Fibroblast of mammary gland (primary cell): ENCODE results near the gene SLC44A2.

ENCODE experiments used
- DNase-seq: peaks from one replicate; pipeline ENCODE4 v3.0.0-alpha.2; 2010; ENCODE audit warnings: low read depth
- H3K4me3 ChIP-seq: 2 replicates; pipeline ENCODE4 v1.5.1; 2011; ENCODE audit warnings: low read depth, mild to moderate bottlenecking, low read length, moderate library complexity; ENCODE audit not compliant: control insufficient read depth
- TF ChIP-seq, protein P1 (sequence below): conservative IDR thresholded peaks from 2 replicates; pipeline ENCODE4 v1.5.1; 2011; ENCODE audit warnings: low read depth, low read length, inconsistent platforms; ENCODE audit not compliant: control insufficient read depth, insufficient read depth

The SLC44A2 gene

DNA sequence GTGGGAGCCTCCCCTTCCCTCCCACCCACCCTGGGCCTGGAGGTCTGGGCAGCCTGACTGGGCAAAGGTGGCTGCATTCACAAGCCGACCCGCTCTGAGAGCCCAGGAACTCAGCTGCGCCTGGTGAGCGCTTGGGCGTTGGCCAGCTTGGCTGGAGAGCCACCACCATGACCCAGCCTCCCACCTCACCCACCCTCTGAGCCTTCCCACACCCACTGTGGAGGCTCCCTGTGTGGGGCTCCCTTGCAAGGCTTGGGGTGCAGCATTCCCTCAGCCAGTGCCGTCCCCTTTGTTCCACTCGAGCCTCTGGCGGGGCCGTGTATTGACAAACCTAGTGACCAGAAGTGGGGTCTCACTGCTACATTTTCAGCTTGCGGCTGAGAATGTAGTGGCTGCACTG, 60.8 kb downstream of the SLC44A2 start:
- DNase-seq, result no peak
- TF ChIP-seq, protein P1, sequence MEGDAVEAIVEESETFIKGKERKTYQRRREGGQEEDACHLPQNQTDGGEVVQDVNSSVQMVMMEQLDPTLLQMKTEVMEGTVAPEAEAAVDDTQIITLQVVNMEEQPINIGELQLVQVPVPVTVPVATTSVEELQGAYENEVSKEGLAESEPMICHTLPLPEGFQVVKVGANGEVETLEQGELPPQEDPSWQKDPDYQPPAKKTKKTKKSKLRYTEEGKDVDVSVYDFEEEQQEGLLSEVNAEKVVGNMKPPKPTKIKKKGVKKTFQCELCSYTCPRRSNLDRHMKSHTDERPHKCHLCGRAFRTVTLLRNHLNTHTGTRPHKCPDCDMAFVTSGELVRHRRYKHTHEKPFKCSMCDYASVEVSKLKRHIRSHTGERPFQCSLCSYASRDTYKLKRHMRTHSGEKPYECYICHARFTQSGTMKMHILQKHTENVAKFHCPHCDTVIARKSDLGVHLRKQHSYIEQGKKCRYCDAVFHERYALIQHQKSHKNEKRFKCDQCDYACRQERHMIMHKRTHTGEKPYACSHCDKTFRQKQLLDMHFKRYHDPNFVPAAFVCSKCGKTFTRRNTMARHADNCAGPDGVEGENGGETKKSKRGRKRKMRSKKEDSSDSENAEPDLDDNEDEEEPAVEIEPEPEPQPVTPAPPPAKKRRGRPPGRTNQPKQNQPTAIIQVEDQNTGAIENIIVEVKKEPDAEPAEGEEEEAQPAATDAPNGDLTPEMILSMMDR, result no peak
- H3K4me3 ChIP-seq, result no peak overlapping the region

GRCh38 chr19:10686661-10687517, 61.5 kb downstream of the SLC44A2 start:
- DNase-seq, result peak; percentile 83
- H3K4me3 ChIP-seq, result no peak overlapping the region
- TF ChIP-seq, protein P1, result no peak

GRCh38 chr19:10687518-10688288, 62.4 kb downstream of the SLC44A2 start:
- TF ChIP-seq, protein P1, result no peak
- no peak overlapping the region for H3K4me3 ChIP-seq
- no peak for DNase-seq

- no peak overlapping the region for H3K4me3 ChIP-seq
- no peak for DNase-seq
- TF ChIP-seq, protein P1, result no peak
Measured at GRCh38 chr19:10688545-10689280, 63.4 kb downstream of the SLC44A2 start.

DNA sequence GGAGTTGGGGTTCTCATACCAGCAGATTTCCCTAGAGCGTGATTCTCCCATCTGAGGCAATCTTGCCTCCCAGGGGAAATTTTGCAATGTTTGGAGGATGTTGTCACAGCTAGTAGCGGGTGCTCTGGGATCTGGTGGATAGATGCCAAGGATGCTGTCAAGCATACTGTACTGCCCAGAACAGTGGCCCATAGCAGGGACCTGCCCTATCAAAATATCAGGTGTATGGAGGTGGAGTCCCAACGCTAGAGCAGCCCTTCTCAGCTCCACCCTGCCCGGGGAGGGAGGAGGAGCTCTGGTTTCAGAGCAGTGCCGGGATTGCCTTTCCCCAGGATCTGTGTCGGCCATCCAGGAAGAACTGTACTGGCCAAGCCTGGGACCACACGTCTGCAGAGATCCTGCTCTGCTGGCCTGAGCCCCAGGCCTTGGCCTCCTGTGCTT, 65.0 kb downstream of the SLC44A2 start:
- H3K4me3 ChIP-seq, result no peak overlapping the region
- TF ChIP-seq, protein P1, result no peak
- peak; percentile 63 for DNase-seq

DNA sequence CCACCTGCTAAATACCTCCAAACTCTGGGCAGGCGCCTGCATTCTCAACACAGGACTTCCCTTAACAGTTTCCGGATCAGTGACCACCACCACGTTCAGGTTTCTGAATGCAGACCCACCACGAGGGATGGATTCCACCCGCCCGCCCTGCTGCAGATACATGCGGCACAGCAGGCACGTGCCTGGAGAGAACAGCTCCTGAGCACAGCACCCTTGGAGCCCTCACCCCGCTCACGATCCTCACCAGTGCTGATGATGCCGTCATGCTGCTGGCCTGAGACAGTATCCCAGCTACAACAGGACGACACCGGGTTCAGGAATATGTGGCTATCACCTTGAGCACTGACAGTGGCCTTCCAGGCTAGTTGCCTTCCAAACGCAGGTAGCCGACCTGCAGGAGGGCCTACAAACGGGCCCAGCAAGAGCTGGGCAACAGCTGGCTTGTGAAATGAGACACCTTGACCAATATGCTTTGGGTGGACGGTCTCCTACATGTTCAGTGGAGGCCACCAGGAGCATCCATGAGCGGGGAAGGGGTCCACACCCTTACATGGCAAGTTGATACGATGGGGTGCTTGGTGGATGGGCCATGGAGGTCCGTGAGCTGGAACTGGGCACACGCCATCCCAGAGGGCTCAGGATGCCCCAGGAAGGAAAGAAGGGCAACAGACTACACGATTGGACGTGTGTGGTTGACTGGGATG, 66.0 kb downstream of the SLC44A2 start:
- no peak for DNase-seq
- H3K4me3 ChIP-seq, result no peak overlapping the region
- TF ChIP-seq, protein P1, result no peak
